ENCODE results near the gene ADCY1. TPM values are rescaled to one million over a fixed set of nuclear protein-coding genes. Genes with fewer than 3 reads are reported as not detected.

ADCY1 gene
- total RNA-seq, 1 donor from 2014 or later: 0.05 TPM

DNA sequence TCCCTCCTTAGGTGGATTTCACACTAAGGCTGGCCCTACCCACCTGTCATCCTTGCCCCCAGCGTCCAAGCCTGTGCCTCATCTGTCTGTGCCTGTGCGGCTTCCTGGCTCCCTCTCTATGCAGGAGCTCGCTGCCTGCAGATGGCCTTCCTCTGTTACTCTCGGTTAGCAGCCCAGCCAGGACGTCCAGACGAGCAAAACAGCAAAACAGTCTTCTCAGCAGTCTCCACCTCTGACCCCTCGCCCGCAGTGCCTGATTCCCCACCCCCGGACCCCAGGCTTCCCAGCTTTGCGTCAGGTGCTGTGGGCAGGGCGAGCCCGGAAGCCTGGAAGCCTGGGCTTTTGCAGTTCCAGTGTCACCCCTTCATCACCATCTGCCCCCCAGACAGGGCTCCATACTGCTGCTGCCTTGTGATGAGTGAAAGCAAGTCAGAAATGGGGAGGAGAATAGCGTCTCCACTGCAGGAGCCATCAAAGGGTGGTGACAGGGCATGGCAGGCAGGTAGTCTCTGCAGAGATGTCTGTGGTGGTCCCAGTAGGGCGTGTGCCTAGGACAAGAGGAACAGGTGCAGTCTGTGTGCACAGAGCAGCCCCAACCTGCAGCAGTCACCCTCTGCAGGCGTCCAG is 88.5 kb downstream of the ADCY1 start:
- H3K4me1 Mint-ChIP-seq (ENCODE audit: unreplicated experiment): no peaks in the 10 kb centered on the region
- no peaks in the 10 kb centered on the region for H3K9me3 Mint-ChIP-seq (ENCODE audit: unreplicated experiment)
- DNase-seq (ENCODE audit: extremely low spot score, unreplicated experiment): peak; percentile 83
- no peak overlapping the region for H3K27ac Mint-ChIP-seq (ENCODE audit: unreplicated experiment)
- TF ChIP-seq, protein P1, sequence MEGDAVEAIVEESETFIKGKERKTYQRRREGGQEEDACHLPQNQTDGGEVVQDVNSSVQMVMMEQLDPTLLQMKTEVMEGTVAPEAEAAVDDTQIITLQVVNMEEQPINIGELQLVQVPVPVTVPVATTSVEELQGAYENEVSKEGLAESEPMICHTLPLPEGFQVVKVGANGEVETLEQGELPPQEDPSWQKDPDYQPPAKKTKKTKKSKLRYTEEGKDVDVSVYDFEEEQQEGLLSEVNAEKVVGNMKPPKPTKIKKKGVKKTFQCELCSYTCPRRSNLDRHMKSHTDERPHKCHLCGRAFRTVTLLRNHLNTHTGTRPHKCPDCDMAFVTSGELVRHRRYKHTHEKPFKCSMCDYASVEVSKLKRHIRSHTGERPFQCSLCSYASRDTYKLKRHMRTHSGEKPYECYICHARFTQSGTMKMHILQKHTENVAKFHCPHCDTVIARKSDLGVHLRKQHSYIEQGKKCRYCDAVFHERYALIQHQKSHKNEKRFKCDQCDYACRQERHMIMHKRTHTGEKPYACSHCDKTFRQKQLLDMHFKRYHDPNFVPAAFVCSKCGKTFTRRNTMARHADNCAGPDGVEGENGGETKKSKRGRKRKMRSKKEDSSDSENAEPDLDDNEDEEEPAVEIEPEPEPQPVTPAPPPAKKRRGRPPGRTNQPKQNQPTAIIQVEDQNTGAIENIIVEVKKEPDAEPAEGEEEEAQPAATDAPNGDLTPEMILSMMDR (IDR thresholded peaks at IDR 0.05): no peak
- H3K4me3 Mint-ChIP-seq (ENCODE audit: unreplicated experiment): no peak overlapping the region
- no peaks in the 10 kb centered on the region for H3K27me3 Mint-ChIP-seq (ENCODE audit: unreplicated experiment)
- no peaks in the 10 kb centered on the region for H3K36me3 Mint-ChIP-seq (ENCODE audit: unreplicated experiment)

DNA sequence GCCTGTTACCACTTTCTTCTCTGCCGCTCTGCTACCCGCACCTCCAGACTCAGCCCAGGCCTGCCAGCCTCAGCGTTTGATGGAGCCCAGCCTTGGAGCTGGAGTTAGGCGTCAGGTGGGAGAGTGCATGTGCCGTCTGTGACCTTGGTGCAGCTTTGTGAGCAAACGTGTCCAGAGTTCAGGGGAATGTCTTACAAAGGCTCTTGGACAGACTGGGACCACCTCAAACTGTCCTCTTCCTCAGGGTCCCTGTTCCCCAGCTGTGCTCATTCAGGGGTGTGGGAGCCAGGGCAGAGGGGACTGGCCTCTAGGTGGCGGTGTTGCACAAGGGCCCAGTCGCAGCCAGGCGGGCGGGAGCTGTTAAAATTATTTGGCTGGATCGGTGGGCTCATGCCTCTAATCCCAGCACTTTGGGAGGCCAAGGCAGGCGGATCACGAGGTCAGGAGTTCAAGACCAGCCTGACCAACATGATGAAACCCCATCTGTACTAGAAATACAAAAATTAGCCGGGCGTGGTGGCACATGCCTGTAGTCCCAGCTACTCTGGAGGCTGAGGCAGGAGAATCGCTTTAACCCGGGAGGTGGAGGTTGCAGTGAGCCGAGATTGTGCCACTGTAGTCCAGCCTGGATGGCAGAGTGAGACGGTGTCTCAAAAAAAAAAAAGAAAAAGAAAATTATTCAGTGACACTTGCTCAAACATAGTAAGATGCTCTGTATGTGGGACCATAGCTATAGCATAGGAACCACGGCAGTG is 89.2 kb downstream of the ADCY1 start:
- Mint-ChIP-seq H3K9me3 (ENCODE audit: unreplicated experiment) (no peaks in the 10 kb centered on the region), H3K27me3 (ENCODE audit: unreplicated experiment) (no peaks in the 10 kb centered on the region), H3K27ac (ENCODE audit: unreplicated experiment) (no peak overlapping the region), H3K36me3 (ENCODE audit: unreplicated experiment) (no peaks in the 10 kb centered on the region), H3K4me1 (ENCODE audit: unreplicated experiment) (no peaks in the 10 kb centered on the region), H3K4me3 (ENCODE audit: unreplicated experiment) (no peak overlapping the region)
- peak; percentile 82 for DNase-seq (ENCODE audit: extremely low spot score, unreplicated experiment)
- TF ChIP-seq, protein P1 (IDR thresholded peaks at IDR 0.05): peak; percentile 50

DNA sequence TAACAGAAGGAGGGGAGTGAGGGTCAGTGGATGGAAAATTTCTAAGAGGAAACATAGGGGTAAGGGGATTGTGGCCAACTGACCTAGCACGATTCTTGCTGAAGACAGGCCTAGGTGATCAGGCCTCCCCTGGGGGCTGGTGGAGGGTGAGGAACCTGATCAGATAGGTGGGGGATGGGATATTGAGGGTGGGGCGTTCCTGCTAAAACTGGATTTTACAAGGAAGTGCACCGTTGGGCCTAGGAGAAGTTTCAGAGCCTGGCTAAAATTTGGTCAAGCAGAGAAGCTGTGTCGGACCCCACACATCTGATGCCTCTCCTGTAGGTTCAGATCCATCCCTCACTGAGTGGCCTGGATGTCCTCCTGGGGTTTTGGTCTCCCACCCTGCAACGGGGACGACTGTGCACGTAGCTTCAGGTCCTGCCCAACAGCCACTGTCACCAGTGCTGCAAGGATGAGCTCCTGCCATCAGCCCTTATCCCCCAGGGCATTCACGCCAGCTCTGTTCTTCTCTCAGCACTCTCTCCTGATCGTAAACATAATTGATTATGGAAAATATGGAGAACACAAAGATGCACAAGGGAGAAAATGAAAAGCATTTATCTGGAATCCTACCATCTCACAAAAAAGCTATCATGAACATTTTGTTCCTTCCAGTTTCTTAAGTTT is 89.9 kb downstream of the ADCY1 start:
- Mint-ChIP-seq H3K27me3 (ENCODE audit: unreplicated experiment) (peaks cover 6% of the 10 kb centered on the region), H3K9me3 (ENCODE audit: unreplicated experiment) (no peaks in the 10 kb centered on the region), H3K36me3 (ENCODE audit: unreplicated experiment) (no peaks in the 10 kb centered on the region), H3K27ac (ENCODE audit: unreplicated experiment) (no peak overlapping the region), H3K4me3 (ENCODE audit: unreplicated experiment) (no peak overlapping the region), H3K4me1 (ENCODE audit: unreplicated experiment) (no peaks in the 10 kb centered on the region)
- TF ChIP-seq, protein P1 (IDR thresholded peaks at IDR 0.05): no peak
- DNase-seq (ENCODE audit: extremely low spot score, unreplicated experiment): peak; percentile 66

DNA sequence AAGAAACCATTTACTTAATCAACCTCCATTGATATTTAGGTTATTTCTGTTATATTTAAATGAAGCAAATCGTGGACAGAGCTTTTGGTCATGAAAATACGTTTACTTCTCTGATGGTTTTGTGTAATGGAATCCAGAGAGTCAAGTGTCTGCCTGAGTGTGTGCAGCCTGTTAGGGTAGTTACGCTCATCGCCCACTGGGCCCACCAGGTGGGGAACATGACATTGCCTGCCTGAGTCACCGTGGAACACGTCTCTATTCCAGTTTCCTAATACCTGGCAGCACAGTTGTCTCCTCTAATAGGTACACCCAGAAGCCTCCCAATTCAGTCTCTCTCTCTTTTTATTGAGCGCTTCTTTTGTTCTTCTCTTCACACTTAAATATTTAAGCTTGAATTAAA is 91.0 kb downstream of the ADCY1 start:
- Mint-ChIP-seq H3K4me3 (ENCODE audit: unreplicated experiment) (no peak overlapping the region), H3K4me1 (ENCODE audit: unreplicated experiment) (no peaks in the 10 kb centered on the region), H3K27me3 (ENCODE audit: unreplicated experiment) (peaks cover 11% of the 10 kb centered on the region), H3K27ac (ENCODE audit: unreplicated experiment) (no peak overlapping the region), H3K36me3 (ENCODE audit: unreplicated experiment) (no peaks in the 10 kb centered on the region), H3K9me3 (ENCODE audit: unreplicated experiment) (no peaks in the 10 kb centered on the region)
- TF ChIP-seq, protein P1 (IDR thresholded peaks at IDR 0.05): no peak
- peak; percentile 36 for DNase-seq (ENCODE audit: extremely low spot score, unreplicated experiment)

DNA sequence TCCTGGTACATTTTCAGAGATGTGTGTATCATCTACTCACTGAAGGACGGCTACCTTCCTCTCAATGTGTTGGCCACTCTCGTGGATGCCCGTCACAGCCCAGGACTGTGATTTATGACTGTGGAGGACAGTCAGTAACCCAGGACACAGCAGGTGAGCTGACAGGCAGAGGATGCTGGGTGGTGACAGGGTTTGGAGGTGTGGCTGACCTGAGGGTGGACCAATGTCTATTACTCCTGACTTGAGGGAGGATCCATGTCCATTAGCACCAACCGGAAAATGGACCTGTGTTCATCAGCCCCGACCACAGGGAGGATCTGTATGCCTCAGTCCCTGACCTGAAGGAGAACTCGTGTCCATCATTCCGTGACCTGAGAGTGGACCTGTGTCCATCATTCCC is 96.1 kb downstream of the ADCY1 start:
- Mint-ChIP-seq H3K9me3 (ENCODE audit: unreplicated experiment) (no peaks in the 10 kb centered on the region), H3K4me1 (ENCODE audit: unreplicated experiment) (no peaks in the 10 kb centered on the region), H3K36me3 (ENCODE audit: unreplicated experiment) (no peaks in the 10 kb centered on the region), H3K4me3 (ENCODE audit: unreplicated experiment) (no peak overlapping the region), H3K27me3 (ENCODE audit: unreplicated experiment) (peaks cover 41% of the 10 kb centered on the region), H3K27ac (ENCODE audit: unreplicated experiment) (no peak overlapping the region)
- TF ChIP-seq, protein P1 (IDR thresholded peaks at IDR 0.05): no peak
- peak; percentile 36 for DNase-seq (ENCODE audit: extremely low spot score, unreplicated experiment)

Measured in osteocyte (in vitro differentiated cells).